ENCODE results near the gene OR52E1.

DNA sequence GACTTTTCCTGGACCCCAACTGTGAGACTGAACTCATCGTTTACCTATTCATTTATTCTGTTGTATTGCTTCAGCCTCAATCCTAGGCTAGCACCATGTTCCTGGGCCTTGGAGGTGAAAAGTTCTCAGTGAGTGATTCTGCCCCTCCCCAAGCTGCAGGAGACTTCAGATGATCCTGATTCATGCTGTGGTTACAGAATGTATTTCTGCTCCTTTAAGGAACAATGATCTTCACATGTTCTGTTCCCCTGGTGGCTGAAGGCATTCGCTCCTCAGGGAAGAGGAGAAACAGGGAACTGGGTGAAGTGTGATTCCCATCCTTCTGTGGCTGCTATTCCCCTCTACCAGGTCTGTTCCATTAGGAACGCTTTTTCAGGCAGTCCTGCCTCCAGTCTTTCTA, 2.4 kb downstream of the OR52E1 start:
- no peak for TF ChIP-seq POLR2A (IDR thresholded peaks at IDR 0.05)
- TF ChIP-seq, protein P1, sequence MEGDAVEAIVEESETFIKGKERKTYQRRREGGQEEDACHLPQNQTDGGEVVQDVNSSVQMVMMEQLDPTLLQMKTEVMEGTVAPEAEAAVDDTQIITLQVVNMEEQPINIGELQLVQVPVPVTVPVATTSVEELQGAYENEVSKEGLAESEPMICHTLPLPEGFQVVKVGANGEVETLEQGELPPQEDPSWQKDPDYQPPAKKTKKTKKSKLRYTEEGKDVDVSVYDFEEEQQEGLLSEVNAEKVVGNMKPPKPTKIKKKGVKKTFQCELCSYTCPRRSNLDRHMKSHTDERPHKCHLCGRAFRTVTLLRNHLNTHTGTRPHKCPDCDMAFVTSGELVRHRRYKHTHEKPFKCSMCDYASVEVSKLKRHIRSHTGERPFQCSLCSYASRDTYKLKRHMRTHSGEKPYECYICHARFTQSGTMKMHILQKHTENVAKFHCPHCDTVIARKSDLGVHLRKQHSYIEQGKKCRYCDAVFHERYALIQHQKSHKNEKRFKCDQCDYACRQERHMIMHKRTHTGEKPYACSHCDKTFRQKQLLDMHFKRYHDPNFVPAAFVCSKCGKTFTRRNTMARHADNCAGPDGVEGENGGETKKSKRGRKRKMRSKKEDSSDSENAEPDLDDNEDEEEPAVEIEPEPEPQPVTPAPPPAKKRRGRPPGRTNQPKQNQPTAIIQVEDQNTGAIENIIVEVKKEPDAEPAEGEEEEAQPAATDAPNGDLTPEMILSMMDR (IDR thresholded peaks at IDR 0.05), result no peak

Data from adrenal gland (tissue), 5 donors.